HG03342 (cell line): ENCODE data around the gene HTR1D.
"Not testable (repeated sequence)": the region's sequence is repeated elsewhere in the genome, so short reads cannot be mapped to it uniquely, and the experiment has no call there.

ENCODE experiments used
- ATAC-seq: cut with Tn5 transposase; IDR thresholded peaks from one replicate; pipeline ENCODE4 v1.9.1; 2021; ENCODE audit warnings: mild to moderate bottlenecking, moderate library complexity; ENCODE audit not compliant: unreplicated experiment

HTR1D gene

DNA sequence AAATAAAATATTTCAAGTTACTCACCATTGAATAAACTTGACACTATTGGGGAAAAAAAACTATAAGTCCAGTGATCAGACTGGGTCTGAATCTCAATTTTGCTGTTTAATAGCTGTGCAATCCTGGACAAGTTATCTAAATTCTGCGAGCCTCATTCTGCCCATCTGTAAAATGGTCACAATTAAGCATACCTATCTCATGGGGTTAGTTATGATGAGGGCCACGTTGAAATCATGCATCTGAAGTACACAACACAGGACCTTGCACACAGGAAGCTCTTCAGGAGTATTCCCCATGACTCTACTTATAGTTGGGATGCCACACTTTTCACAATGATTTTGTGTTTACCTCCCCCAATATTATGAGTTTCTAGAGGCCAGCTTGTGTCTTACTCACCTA is 3.8 kb upstream of the HTR1D start:
- ATAC-seq, result no peak

DNA sequence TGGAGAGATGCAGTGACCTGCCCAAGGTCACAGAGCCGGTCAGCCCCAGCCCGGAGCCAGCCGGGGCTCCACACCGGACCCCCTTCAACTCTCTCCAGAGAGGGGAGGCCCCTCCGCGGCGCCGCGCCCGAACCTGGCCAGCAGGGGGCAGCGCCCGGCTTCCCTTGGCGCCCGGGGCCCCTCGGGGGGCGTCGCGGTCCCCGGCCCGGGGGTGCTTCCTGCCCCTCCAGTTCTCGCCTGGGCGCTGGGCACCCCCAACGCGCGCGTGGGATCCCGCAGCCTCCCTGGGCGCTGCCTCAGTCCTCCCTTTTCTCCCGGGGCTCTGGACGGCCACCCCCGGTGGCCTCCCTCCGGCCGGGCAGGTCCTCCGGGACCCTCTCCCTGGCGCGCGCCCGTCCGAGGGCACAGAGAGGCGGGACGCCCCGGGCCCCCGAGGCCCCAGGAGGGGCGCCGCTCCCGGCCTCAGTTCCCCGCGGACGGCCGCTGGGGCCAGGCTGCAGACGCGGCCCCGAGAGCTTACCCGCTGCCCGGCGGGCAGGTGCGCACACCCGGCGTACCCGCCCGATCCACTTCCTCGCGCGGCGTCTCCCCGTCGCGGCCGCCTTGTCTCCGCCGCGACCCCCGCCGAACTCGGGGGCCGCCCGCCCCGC is 406 bp downstream of the HTR1D start:
- ATAC-seq, result no peak

DNA sequence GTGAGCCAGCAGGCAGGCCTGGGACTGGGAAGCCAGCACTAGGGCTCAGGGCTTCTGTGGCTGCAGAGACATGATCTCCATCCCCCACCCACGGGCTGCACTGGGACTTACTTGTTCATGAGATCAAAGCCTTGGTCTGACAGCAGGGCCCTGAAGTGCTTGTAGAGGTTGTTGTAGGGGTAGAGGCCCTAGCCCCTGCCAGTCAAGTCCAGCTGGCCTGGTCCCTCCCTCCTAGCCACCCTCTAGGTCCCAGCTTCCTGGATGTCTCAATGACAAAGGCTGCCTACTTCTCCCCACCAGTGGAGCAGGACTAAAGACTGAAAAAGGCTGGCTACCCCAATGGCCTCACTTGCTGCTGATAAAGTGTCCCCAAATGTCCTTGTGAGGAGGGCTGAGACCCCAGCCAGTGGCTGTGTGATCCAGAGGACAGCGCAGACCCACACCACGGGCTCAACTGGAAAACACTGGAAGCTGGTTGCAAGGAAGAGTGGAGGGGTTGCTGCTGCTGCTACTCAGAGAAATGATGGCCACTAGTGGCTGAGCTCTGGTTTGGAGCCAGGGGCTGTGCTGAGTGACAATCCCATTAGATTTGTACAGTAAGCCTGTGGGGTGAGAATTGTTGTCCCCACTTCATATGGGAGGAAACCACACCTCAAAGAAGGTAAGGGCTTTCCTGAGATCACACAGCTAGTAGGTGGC is 1.4 kb downstream of the HTR1D start:
- no peak for ATAC-seq

DNA sequence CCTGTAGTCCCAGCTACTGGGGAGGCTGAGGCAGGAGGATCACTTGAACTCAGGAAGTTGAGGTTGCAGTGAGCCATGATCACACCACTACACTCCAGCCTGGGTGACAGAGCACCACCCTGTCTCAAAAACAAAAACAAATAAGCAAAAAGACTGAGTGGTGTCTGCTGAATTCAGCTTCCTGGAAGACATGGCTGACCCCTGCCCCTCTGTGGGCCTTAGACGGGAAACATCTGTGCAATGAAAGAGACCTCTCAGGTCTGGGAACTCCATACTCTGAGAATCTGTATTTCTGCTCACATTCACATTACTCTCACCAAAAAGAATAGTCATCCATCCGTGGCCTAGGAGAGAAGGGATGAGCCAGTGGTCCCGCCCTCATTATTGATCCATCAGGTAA is 2.0 kb downstream of the HTR1D start:
- ATAC-seq, result no peak

DNA sequence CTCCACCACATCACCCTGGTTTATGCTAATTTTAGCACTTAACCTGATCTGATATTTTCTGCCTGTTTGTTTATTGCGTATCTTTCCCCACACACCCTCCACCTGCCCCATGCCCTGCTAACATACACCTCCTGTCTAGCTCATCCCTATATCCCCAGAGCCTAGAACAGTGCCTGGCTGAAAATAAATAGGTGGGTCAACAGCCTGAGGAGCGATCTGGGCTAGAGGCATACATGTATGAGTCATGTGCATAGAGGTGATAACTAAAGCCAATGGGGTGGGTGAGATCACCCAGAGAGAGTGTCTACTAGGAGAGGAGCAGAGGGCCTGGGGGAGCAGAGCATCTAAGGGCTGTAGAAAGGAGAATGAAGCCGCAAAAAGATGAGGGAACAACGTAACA is 2.7 kb downstream of the HTR1D start:
- no peak for ATAC-seq

DNA sequence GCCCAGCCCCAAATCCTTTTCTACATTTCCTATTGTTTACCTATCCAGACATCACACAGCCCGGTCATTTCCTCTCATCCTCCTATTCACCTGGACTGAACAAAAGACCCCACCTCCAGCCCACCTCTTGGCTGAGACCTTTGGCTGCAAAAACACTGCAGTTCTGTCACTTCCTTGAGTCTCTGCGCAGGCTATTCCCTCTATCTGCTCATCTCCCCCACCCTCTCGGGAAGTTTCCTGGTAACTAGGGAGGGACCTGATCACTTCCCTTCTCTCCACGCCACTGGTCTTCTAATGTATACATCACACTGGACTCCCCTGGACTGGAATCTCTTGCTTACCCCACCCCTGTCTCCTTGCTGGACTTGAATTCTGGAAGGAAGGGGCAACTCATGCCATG is 5.3 kb downstream of the HTR1D start:
- ATAC-seq, result no peak

DNA sequence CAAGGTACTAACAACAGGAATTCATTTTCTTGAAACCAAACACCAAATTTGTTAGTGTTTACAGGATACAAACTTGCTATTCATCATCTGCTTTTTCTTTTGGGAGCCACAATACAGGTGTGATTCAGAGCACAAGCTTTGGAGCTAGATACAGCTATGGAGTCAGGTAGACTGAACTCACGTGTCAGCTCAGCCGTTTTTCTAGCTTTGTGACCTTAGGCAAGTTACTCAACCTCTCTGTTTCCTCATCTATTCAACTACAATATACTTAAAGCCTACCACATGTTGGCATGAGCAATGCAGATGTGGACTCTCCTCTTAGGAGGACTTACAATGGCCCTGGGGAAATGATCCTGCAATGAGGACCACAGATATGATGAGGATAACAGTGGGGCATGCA is 6.3 kb downstream of the HTR1D start:
- ATAC-seq, result no peak

DNA sequence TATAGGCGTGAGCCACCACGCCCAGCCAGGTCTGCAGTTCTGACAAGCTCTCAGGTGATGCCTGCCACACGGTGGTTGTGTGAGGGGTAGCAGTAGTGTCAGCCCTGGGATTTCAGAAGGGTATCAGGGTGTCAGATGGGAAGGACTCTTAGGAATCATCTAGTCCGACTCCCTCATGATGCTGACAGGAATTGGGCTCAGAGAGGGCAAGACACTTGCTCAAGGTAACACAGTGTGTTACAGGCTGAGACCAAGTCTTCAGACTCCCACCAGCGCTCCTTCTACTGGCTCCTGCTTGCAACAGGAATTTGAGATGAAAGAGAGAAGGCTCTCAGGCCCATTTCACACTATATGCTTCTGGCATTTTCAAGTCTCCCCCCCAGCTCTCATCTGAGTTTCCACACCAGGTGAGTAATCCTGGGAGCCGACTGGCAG is 6.9 kb downstream of the HTR1D start:
- ATAC-seq, result no peak

DNA sequence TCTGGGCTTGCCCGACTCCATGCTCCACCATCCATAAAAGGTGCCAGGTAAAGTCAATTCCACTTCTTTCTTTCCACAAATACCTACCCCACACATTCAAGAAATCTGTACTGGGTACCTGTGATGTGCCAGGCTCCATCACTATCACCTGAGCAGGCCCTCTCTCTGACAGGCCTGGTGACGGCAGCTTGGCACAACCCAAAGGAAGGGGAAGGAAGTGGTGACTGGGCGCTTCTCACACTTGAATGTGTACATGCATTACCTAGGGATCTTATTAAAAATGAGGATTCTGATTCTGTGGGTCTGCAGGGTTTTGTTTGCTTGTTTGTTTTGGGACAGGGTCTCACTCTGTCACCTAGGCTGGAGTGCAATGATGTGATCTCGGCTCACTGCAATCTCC is 7.5 kb downstream of the HTR1D start:
- ATAC-seq, result no peak

DNA sequence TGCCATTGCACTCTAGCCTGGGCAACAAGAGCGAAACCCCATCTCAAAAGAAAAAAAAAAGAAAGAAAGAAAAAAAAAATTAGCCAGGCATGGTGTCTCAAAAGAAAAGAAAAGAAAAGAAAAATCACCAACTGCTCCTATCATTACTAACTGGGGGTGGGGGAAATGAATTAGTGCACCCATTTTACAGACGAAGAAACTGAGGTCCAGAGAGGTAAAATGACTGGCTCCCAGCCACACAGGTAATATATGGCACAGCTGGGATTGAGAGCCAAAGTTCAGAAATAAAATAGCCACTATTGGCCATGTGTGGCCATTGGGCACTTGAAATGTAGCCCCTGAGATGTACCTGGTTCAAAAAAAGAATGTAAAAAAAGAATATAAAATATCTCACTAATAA is 8.8 kb downstream of the HTR1D start:
- ATAC-seq, result no peak

DNA sequence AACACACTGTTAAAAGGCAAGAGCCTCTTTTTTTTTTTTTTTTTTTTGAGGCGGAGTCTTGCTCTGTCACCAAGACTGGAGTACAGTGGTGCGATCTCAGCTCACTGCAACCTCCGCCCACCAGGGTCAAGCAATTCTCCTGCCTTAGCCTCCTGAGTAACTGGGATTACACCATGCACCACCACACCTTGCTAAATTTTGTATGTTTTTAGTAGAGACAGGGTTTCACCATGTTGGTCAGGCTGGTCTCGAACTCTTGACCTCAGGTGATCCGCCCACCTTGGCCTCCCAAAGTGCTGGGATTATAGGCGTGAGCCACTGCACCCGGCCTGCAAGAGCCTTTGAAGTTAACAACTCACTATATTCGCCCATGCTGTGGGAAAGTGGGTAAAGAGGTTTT is 9.6 kb downstream of the HTR1D start:
- ATAC-seq, result not testable (repeated sequence)

DNA sequence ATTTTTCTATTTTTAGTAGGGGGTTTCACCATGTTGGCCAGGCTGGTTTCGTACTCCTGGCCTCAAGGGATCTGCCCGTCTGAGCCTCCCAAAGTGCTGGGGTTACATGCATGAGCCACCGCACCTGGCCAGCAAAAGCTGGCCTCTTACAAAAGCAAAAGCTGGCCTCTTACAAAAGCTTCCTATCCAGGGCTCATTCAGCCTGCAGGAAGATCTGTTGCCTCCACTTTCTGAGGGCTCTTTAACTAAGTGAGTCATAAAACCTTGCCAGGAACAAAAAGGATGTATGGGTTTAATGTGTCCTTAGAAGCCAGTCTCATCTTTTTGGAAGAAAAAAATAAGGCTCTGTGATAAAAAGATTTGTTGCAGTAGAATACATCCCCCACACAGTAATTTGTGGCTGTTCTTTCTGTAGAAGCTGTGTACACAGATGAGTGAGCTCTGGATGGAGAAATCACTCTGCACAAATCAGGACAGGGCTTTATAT is 15.0 kb downstream of the HTR1D start:
- ATAC-seq, result no peak

DNA sequence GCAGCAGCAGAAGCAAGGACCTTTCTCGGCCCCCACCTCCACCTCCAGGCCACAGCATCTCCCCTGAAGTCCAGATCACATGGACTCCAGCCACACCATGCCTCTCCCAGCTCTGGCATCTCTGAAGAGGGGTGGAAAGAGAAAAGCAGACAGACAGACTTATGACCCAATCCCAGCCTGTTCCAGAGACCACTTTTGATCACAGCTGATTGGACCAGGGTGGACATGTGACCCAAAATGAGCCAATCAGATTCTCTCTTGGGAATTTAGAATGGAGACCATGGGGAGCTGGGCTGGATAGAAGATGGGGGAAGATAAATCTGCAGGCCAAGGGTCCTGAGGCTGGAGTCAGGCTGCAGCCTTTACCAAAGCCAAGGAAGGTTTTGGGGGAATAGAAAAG is 16.4 kb downstream of the HTR1D start:
- no peak for ATAC-seq

DNA sequence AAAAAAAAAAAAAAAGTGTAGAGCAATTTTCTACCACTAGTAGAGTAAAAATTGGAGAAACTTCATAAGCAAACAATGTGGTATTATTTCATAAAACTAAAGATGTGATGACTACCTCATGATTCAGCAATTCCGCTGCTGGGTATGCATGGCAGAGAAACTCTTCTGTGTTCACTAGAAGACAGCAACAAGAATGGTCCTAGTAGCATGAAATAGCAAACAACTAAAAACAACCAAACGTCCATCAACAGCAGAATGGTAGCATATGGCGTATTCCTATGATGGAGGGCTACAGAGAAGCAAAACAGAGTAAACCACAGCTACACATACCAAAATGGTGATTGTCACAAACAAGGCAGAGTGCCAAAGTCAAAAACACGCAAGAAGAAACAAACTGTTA is 18.9 kb downstream of the HTR1D start:
- no peak for ATAC-seq

DNA sequence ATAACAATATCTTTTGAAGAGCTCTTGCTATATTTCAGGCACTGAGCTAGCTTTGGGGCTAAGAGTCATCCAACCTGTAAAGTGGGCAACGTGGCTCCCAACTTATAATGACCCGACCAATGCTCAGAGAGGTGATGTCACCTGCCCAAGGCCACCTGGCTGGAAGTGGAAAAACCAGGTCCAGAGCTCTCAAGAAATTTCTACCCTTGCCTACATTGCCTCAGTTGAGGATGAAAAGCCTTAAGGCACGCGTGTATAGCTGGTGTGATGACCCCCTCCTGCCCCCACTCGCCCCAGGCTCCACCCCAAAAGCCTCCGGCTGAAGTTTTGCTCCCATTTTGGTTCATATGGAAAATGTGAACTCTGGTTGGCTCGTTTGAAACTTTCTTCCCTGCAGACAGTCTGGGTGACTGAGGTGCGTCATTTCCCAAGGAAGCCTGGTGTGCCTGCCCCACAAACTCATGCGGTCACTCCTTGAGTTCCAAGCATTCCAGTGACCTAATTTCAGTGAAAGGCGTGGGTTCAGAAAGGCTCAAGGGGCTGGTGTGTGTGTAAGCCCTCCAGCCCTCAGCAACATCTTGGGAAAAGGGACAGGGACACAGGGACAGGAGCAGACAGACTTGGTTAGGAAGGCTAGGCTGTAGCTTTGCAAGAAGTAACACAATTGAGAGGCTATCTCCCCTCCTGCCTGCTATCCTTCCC is 20.5 kb downstream of the HTR1D start:
- ATAC-seq, result no peak

DNA sequence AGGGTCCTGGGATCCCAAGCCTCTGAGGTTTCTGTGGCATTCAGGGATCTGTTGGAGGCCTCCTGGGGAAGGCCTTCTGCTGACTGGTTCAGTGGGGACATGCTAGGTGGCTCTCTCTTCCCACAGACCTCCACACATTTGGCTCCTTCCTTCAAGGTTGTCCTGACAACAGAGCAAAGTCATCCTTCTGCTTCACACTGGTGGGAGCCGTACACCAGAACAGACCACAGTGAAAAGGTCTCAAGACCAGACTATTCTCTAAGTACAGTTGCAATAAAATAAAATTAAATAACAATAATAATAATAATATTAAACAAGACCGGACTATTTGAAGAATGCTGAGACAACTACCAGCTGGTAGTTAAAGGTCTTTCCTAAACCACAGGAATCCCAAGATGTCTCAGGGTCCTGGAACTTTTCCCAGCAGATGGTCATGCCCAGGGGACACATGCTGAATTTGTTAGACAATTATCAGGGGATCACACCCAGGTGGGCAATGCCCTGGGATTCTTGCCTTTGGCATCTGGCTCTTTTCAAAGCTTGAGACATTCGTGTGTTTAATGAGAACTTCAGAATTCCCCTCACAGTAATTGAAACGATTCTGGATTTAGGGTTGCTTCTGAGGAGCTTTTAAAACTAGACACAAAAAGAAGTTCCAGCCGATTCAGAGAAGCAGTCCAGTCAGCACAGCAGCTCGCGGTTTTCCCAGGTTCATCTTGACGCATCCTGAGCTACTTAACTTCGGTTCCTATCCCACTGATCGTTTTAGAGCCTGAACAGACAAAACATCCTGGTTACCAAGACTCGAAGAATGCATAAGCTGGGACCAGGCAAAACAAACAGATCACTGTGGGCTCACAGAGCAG is 22.9 kb downstream of the HTR1D start:
- no peak for ATAC-seq

DNA sequence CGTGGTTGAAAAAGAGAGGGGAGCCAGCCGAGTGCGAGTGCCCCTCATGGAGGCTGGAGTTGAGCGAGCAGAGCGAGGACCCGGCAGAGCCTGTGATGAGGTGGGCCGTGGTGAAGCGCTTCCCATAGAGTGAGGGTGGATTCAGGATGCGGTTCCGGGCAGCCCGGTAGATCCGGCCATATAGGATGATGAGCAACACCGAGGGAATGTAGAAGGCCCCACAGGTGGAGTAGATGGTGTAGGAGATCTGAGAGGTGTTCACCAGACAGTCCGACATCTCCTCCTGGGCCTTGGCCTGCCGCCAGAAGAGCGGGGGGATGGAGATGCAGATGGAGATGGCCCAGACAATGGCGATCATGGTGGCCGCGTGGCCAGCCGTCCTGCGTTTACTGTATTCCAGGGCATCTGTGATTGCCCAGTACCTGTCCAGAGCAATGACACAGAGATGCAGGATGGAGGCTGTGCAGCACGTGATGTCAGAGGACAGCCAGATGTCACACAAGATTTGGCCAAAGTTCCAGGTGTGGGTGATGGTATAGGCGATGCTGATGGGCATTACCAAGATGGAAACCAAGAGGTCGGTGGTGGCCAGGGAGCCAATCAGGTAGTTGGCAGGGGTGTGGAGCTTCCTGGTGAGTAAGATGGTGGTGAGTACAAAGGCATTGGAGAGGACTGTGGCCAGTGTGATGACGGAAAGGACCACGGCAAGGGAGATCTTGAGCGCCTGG is 23.7 kb downstream of the HTR1D start:
- no peak for ATAC-seq

DNA sequence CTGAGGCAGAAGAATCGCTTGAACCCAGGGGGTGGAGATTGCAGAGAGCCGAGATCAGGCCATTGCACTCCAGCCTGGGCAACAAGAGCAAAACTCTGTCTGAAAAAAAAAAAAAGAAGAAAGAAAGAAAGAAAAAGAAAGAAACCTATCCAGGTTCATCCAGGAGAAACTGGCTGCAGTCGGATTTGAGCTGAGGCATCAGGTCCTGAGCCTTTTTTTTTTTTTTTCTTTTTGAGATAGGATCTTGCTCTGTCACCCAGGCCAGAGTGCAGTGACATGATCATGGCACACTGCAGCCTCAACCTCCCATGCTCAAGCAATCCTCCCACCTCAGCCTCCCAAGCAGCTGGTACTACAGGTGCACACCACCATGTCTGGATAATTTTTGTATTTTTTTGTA is 26.1 kb downstream of the HTR1D start:
- no peak for ATAC-seq

DNA sequence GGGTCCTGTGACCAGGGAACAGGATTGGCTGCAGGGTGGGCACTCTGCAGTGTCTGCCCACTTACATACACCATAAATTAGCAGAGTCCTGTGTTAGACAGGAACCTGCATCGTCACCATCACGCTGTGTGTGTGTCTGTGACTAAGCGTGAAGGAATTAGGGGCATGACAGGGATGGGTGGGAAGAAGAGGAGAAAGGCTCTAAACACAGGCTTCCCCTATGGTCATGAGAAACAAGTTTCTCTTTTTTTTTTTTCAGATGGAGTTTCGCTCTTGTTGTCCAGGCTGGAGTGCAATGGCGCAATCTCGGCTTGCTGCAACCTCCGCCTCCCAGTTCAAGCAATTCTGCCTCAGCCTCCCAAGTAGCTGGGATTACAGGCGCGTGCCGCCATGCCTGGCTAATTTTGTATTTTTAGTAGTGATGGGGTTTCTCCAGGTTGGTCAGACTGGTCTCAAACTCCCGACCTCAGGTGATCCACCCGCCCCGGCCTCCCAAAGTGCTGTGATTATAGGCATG is 28.3 kb downstream of the HTR1D start:
- ATAC-seq, result not testable (repeated sequence)

DNA sequence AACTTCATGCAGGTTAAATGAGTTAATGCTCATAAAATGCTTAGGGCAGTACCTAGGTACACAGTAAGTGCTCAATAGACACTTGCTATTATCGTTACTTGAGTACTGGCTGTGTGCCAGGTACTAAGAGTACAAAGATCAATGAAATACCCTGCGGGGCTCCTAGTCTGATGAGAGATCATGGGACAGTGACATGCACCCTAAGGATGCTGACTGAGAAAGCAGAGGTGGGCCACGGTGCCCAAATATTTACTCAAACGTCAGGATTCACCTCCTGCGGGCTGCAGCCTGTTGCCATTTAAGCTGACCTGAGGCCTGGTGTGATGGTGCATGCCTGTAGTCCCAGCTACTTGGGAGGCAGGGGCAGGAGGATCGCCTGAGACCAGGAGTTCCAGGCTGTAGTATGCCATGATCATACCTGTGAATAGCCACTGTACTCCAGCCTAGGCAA is 28.8 kb downstream of the HTR1D start:
- ATAC-seq, result no peak
